ENCODE measurements around the gene ANGPTL4.

GRCh38 chr19:8395621-8396082 lies 31.7 kb downstream of the ANGPTL4 start:
- TF ChIP-seq CTCF (conservative IDR thresholded peaks at IDR 0.05) (no peak), ZFX (IDR thresholded peaks at IDR 0.05) (no peak)

Measured in C4-2B (cell line).